Measurements from ENCODE around the gene SPINK14. TPM values are rescaled to one million over a fixed set of nuclear protein-coding genes. Genes with fewer than 3 reads are reported as not detected.

SPINK14 gene
- total and polyA plus RNA-seq, 2 donors from 2014 or later: not detected

DNA sequence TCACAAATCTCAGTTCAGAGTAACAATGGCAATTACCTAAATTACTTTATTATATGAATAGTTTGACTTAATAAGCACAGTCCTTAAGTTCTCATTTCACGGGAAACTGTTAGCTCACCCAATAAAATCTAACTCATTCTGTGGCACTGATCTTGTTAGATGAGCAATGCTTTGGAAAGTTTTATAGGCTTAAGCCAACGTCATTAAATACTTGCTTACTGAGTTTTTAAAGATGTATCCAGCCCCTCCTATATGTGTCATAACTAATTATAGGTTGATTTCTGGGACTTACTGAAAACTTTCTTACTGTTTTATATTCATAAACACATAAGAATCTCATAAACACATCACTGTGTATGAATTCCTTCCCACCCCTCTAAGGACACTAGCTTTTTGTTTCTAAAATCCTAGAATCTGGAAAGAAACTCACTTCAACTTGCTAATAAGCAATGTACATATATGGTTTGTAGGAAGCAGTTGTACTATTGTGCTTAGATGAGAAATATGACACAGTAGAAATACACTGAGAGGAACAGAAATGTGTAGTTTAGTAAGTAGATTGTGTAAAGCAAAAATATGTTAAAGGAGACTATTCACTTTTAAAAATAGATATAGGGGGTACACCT is 55.9 kb downstream of the SPINK14 start:
- intact Hi-C loops (cut with DNase I): no loop called here

More for the DNA sequence above, 55.9 kb downstream of the SPINK14 start:
- H3K4me3 ChIP-seq (ENCODE audit: low read length in 3 of 3): no peak overlapping the region
- FAIRE-seq (no peak), DNase-seq (no peak)
- no peaks in the 10 kb centered on the region for H3K9me3 ChIP-seq (ENCODE audit: control insufficient read depth in 2 of 3, insufficient read depth in 1 of 3, low read length in 3 of 3)
- no peak overlapping the region for H3K9ac ChIP-seq (ENCODE audit: low read length in 3 of 3)
- H3K27ac ChIP-seq (ENCODE audit: low read depth in 2 of 2, low read length in 2 of 2): no peak overlapping the region
- H3K27me3 ChIP-seq (ENCODE audit: control insufficient read depth, insufficient read depth, low read length): no peaks in the 10 kb centered on the region
- TF ChIP-seq, protein P1, sequence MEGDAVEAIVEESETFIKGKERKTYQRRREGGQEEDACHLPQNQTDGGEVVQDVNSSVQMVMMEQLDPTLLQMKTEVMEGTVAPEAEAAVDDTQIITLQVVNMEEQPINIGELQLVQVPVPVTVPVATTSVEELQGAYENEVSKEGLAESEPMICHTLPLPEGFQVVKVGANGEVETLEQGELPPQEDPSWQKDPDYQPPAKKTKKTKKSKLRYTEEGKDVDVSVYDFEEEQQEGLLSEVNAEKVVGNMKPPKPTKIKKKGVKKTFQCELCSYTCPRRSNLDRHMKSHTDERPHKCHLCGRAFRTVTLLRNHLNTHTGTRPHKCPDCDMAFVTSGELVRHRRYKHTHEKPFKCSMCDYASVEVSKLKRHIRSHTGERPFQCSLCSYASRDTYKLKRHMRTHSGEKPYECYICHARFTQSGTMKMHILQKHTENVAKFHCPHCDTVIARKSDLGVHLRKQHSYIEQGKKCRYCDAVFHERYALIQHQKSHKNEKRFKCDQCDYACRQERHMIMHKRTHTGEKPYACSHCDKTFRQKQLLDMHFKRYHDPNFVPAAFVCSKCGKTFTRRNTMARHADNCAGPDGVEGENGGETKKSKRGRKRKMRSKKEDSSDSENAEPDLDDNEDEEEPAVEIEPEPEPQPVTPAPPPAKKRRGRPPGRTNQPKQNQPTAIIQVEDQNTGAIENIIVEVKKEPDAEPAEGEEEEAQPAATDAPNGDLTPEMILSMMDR (IDR thresholded peaks at IDR 0.05; ENCODE audit: borderline replicate concordance, extremely low read depth, insufficient read depth): no peak
- no peaks in the 10 kb centered on the region for H3K36me3 ChIP-seq (ENCODE audit: control insufficient read depth in 2 of 3, insufficient read depth in 3 of 3, low read length in 3 of 3)
- H3K4me1 ChIP-seq (ENCODE audit: control insufficient read depth in 2 of 3, insufficient read depth in 2 of 3, low read depth in 1 of 3, low read length in 3 of 3): no peaks in the 10 kb centered on the region

Other genes starting within 250 kb of the SPINK14 start
- gene SPINK5, start 104.6 kb upstream of the SPINK14 start, total RNA-seq: 0.91 TPM
- gene SPINK5, start 104.6 kb upstream of the SPINK14 start, polyA plus RNA-seq (ENCODE audit: insufficient read depth, low read depth, low replicate concordance): 0.32 TPM
- not detected for gene SPINK6, start 34.5 kb downstream of the SPINK14 start, total RNA-seq
- gene SPINK6, start 34.5 kb downstream of the SPINK14 start, polyA plus RNA-seq (ENCODE audit: insufficient read depth, low read depth, low replicate concordance): not detected
- not detected for gene MARCOL, start 70.0 kb downstream of the SPINK14 start, total RNA-seq
- gene MARCOL, start 70.0 kb downstream of the SPINK14 start, polyA plus RNA-seq (ENCODE audit: insufficient read depth, low read depth, low replicate concordance): not detected
- 1.6 TPM for gene SPINK13, start 100.2 kb downstream of the SPINK14 start, total RNA-seq
- gene SPINK13, start 100.2 kb downstream of the SPINK14 start, polyA plus RNA-seq (ENCODE audit: insufficient read depth, low read depth, low replicate concordance): 0.43 TPM
- gene SPINK7, start 143.9 kb downstream of the SPINK14 start, total RNA-seq: not detected
- gene SPINK7, start 143.9 kb downstream of the SPINK14 start, polyA plus RNA-seq (ENCODE audit: insufficient read depth, low read depth, low replicate concordance): 1.8 TPM
- gene SPINK9, start 167.0 kb downstream of the SPINK14 start, total RNA-seq: not detected
- gene SPINK9, start 167.0 kb downstream of the SPINK14 start, polyA plus RNA-seq (ENCODE audit: insufficient read depth, low read depth, low replicate concordance): not detected
- gene FBXO38, start 215.4 kb downstream of the SPINK14 start, total RNA-seq: 45.9 TPM
- 9.6 TPM for gene FBXO38, start 215.4 kb downstream of the SPINK14 start, polyA plus RNA-seq (ENCODE audit: insufficient read depth, low read depth, low replicate concordance)

All from kidney (tissue), 14 donors.